ENCODE data around the gene ECE1. TPM values are rescaled to one million over a fixed set of nuclear protein-coding genes. Genes with fewer than 3 reads are reported as not detected.
"Not testable (repeated sequence)": the region's sequence is repeated elsewhere in the genome, so short reads cannot be mapped to it uniquely, and the experiment has no call there.

Gene ECE1
- total and polyA plus RNA-seq, 9 of the 15 experiments (the other 6 are each of a cell fraction or from before 2014, with no cell fraction given) = 0.56 to 34.8 (median 11.0) TPM

DNA sequence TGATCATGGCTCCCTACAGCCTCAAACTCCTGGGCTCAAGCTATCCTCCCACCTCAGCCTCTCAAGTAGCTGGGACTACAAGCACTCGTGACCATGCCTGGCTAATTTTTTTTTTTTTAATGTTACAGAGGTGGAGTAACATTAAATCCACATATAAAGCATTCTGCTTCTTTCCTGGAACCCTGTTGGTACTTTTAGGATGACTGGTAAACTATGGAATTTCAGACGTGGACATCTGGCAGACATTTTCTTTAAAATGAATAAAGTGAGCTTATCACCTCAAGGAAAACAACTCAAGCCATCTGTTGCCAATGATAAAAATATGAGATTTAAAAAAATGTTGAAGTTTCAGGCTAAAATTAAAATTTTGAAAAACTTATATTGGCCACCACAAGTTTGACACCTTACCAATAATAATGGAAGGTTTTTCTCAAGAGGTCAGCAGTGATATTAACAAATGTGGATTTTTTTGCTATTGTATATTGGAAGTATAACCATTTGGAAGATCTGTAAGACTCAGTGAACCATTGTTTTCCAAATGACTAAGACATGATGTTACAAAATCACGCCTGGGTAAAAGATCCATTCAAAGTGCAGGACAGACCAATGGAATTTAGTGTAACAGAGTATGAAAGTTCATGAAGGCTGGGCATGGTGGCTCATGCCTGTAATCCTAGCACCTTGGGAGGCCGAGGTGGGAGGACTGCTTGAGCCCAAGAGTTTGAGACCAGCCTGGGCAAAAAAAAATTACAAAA lies 60.8 kb downstream of the ECE1 start (continued):
- TF ChIP-seq TBL1XR1 (IDR thresholded peaks at IDR 0.05; ENCODE audit: low read length in 2 of 2) (no peak), TEAD2 (tag; IDR thresholded peaks at IDR 0.05) (no peak), MCM7 (IDR thresholded peaks at IDR 0.05) (no peak), MAFK (IDR thresholded peaks at IDR 0.05; ENCODE audit: low read length) (no peak), RFX1 (IDR thresholded peaks at IDR 0.05) (no peak), ZBTB1 (CRISPR knock-in tag; IDR thresholded peaks at IDR 0.05; ENCODE audit: borderline replicate concordance, low read depth) (no peak), ZNF12 (CRISPR knock-in tag; IDR thresholded peaks at IDR 0.05) (no peak), PURB (CRISPR knock-in tag; IDR thresholded peaks at IDR 0.05; ENCODE audit: low read depth) (no peak)
- TF ChIP-seq, protein P1, sequence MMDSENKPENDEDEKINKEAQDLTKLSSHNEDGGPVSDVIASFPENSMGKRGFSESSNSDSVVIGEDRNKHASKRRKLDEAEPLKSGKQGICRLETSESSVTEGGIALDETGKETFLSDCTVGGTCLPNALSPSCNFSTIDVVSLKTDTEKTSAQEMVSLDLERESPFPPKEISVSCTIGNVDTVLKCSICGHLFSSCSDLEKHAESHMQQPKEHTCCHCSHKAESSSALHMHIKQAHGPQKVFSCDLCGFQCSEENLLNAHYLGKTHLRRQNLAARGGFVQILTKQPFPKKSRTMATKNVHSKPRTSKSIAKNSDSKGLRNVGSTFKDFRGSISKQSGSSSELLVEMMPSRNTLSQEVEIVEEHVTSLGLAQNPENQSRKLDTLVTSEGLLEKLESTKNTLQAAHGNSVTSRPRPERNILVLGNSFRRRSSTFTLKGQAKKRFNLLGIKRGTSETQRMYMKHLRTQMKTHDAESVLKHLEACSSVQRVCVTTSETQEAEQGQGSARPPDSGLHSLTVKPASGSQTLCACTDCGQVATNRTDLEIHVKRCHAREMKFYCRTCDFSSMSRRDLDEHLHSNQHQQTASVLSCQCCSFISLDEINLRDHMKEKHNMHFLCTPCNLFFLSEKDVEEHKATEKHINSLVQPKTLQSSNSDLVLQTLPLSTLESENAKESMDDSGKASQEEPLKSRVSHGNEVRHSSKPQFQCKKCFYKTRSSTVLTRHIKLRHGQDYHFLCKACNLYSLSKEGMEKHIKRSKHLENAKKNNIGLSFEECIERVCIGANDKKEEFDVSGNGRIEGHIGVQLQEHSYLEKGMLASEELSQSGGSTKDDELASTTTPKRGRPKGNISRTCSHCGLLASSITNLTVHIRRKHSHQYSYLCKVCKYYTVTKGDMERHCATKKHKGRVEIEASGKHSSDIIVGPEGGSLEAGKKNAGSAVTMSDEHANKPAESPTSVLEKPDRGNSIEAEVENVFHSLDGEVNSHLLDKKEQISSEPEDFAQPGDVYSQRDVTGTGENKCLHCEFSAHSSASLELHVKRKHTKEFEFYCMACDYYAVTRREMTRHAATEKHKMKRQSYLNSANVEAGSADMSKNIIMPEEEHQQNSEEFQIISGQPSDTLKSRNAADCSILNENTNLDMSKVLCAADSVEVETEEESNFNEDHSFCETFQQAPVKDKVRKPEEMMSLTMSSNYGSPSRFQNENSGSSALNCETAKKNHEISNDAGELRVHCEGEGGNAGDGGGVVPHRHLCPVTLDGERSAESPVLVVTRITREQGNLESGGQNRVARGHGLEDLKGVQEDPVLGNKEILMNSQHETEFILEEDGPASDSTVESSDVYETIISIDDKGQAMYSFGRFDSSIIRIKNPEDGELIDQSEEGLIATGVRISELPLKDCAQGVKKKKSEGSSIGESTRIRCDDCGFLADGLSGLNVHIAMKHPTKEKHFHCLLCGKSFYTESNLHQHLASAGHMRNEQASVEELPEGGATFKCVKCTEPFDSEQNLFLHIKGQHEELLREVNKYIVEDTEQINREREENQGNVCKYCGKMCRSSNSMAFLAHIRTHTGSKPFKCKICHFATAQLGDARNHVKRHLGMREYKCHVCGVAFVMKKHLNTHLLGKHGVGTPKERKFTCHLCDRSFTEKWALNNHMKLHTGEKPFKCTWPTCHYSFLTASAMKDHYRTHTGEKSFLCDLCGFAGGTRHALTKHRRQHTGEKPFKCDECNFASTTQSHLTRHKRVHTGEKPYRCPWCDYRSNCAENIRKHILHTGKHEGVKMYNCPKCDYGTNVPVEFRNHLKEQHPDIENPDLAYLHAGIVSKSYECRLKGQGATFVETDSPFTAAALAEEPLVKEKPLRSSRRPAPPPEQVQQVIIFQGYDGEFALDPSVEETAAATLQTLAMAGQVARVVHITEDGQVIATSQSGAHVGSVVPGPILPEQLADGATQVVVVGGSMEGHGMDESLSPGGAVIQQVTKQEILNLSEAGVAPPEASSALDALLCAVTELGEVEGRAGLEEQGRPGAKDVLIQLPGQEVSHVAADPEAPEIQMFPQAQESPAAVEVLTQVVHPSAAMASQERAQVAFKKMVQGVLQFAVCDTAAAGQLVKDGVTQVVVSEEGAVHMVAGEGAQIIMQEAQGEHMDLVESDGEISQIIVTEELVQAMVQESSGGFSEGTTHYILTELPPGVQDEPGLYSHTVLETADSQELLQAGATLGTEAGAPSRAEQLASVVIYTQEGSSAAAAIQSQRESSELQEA (IDR thresholded peaks at IDR 0.05; ENCODE audit: low read depth) = no peak

DNA sequence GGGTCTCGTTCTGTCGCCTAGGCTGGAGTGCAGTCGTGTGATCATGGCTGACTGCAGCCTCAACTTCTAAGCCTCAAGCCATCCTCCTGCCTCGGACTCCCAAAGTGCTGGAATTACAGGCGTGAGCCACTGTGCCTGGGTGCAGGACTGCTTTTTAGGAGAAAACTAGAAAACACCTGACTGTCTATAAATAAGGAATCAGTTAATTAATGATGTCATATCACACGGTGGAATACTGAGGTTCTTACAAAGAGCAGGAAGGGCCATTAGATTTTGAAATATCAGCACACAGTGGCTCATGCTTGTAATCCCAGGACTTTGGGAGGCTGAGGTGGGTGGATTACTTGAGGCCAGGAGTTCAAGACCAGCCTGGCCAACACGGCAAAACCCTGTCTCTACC lies 62.0 kb downstream of the ECE1 start:
- in situ Hi-C loops (cut with MboI); H4K20me1 ChIP-seq (replicated peaks; ENCODE audit: control insufficient read depth, insufficient read depth, low read length); ATAC-seq; DNase-seq (ENCODE audit: extremely low read depth in 1 of 4, low spot score in 3 of 4); BruUV-seq (replicated peaks); H2AFZ ChIP-seq (ENCODE audit: low read depth, low read length); CTCF ChIA-PET (ENCODE audit: low intra/inter-chr PET ratio); H3K9me1 ChIP-seq (ENCODE audit: control insufficient read depth, insufficient read depth, low read length); H3K4me3 ChIP-seq; H3K4me2 ChIP-seq (ENCODE audit: insufficient read depth, low read length); H3K27ac ChIP-seq (ENCODE audit: extremely low read depth, low read depth, low read length); intact Hi-C loops (cut with micrococcal nuclease); H3K27me3 ChIP-seq (ENCODE audit: control insufficient read depth in 2 of 2, insufficient read depth in 2 of 2, low read length in 2 of 2); H3K9me3 ChIP-seq (replicated peaks; ENCODE audit: control insufficient read depth, insufficient read depth, low read depth, low read length); H3K4me1 ChIP-seq (replicated peaks in 1 of 2; ENCODE audit: control insufficient read depth in 2 of 2, insufficient read depth in 2 of 2, low read length in 2 of 2); FAIRE-seq; H3K36me3 ChIP-seq (ENCODE audit: control insufficient read depth, insufficient read depth, low read length); H3K79me2 ChIP-seq (ENCODE audit: control insufficient read depth, insufficient read depth, low read length); H3K9ac ChIP-seq (ENCODE audit: insufficient read depth in 1 of 2, low read depth in 2 of 2, low read length in 2 of 2); POLR2A ChIA-PET: not testable (repeated sequence)
- 69% methylated on average over 7 of the region's 7 CpGs for WGBS (ENCODE audit: insufficient coverage, low coverage, missing lambda C conversion rate)
